Stimulated activated naive CD8-positive, alpha-beta T cell treated with anti-CD3 and anti-CD28 coated beads, Interleukin-15, Interleukin-2, amounts not matched to agents 100 U/mL and 50 U/mL, for 24 hours (primary cell): ENCODE results near the gene PDLIM5.
A peak's percentile ranks its signal among the peaks of the same experiment; 100 is the strongest.
"Not testable (repeated sequence)": the region's sequence is repeated elsewhere in the genome, so short reads cannot be mapped to it uniquely, and the experiment has no call there.

Experiments
- ATAC-seq: fragments of 150-1000 bp; cut with Tn5 transposase; one replicate; pipeline ENCODE4 v1.10.0; 2021
- DNase-seq: peaks from one replicate; pipeline ENCODE4 v3.0.0; 2021

Gene PDLIM5

GRCh38 chr4:94495408-94495807 lies 43.7 kb downstream of the PDLIM5 start:
- ATAC-seq (no peak), DNase-seq (no peak)

DNA sequence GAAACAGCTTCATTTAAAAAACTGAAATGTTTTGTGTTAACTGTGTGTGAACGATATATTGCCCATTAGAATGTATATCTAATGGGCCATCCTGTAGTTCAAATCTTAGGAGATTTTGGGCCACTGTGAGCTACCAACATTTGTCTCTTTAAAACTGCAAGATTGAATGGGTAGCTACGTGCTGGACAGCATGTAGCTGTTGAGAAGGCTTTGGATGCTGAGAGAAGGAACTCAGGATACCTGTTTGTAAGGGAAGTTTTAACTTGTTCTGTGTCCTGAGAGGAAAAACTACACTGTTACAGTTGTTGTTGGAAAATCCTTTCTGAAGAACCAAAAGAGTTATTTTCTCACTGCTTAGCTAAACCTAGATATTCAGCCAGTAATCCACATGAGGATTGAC lies 45.9 kb downstream of the PDLIM5 start:
- ATAC-seq: no peak
- no peak for DNase-seq

DNA sequence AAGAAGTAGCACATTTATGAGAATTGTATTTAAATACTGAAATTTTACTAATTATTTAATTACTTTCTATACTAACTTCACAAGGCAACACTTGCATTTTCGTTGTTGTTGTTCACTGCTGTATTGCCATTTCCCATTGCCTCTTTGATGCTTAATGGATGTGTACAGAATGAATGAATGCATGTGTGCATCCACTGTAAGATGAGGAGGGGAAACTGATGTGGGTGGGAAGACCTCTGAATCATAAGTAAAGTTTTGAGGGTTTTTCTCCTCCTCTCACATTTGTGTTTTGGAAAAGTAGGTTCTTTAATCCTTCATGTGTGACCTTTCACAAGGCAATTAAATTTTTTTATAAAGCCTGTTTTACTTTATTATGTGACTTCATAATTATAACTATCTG lies 46.8 kb downstream of the PDLIM5 start:
- ATAC-seq (peak; percentile 66), DNase-seq (no peak)

GRCh38 chr4:94500685-94501084 lies 48.9 kb downstream of the PDLIM5 start:
- DNase-seq (no peak), ATAC-seq (no peak)

- ATAC-seq: no peak
- no peak for DNase-seq
Measured at GRCh38 chr4:94504545-94504944, 52.8 kb downstream of the PDLIM5 start.

GRCh38 chr4:94506822-94507221 lies 55.1 kb downstream of the PDLIM5 start:
- no peak for ATAC-seq
- no peak for DNase-seq

- DNase-seq (no peak), ATAC-seq (no peak)
Measured at GRCh38 chr4:94507281-94507680, 55.5 kb downstream of the PDLIM5 start.

GRCh38 chr4:94507708-94508107 lies 56.0 kb downstream of the PDLIM5 start:
- peak; percentile 97 for ATAC-seq
- peak; percentile 4 for DNase-seq

DNA sequence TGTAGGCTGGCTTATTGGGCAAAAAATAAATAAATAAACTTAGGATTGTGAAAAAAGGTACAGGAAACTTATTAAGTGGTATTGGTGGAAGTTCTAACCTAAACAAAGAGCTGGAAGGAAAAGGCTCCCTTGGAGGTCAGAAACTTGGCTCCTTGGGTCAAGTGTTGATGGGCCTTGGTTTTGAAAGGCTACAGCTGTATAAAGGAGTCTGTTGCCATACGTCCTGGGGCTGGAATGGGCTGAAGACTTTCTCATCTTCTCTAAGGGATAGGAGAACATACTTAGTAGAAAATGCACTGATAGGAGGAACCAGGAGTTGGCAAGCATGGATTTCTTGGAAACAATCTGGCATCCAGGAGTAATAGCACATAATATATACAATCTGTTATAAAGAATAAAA lies 56.6 kb downstream of the PDLIM5 start:
- no peak for DNase-seq
- no peak for ATAC-seq

- DNase-seq (no peak), ATAC-seq (no peak)
Measured at GRCh38 chr4:94508806-94509205, 57.1 kb downstream of the PDLIM5 start.

GRCh38 chr4:94511591-94511990 lies 59.8 kb downstream of the PDLIM5 start:
- no peak for DNase-seq
- no peak for ATAC-seq

DNA sequence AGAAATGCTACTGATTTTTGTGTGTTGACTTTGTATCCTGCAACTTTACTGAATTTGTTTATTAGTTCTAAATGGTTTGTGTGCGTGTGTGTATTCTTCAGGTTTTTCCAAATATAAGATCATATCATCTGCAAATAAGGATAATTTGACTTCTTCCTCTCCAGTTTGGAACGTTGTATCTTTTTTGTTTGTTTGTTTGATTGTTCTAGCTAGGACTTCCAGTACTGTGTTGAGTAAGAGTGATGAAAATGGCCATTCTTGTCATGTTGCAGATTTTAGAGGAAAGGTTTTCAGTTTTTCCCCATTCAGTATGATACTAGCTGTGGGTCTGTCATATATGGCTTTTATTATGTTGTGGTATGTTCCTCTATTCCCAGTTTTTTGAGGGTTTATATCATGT lies 61.8 kb downstream of the PDLIM5 start:
- ATAC-seq, DNase-seq: not testable (repeated sequence)

GRCh38 chr4:94515365-94515764 lies 63.6 kb downstream of the PDLIM5 start:
- DNase-seq: no peak
- ATAC-seq: no peak

GRCh38 chr4:94516067-94516466 lies 64.3 kb downstream of the PDLIM5 start:
- ATAC-seq: no peak
- DNase-seq: no peak

DNA sequence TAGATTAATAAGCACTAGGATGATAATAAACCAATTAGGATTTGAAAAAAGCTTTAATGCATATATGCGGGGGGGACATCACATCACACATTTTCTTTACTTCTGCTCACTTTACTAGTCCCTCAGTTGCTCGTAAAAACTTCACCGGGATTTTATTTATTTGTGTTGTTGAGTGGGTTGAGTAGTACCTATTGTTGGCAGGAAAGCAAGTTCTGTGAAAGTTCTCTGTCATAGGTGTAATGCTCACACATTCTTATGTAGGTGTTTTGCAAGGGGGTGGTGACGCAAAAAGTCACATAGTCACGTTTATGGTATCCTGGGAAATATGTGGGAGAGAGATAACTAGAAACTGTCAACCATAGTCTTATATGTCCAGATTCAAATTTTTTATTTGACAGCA lies 65.3 kb downstream of the PDLIM5 start:
- no peak for DNase-seq
- ATAC-seq: no peak

GRCh38 chr4:94517492-94517891 lies 65.8 kb downstream of the PDLIM5 start:
- ATAC-seq (no peak), DNase-seq (no peak)

DNA sequence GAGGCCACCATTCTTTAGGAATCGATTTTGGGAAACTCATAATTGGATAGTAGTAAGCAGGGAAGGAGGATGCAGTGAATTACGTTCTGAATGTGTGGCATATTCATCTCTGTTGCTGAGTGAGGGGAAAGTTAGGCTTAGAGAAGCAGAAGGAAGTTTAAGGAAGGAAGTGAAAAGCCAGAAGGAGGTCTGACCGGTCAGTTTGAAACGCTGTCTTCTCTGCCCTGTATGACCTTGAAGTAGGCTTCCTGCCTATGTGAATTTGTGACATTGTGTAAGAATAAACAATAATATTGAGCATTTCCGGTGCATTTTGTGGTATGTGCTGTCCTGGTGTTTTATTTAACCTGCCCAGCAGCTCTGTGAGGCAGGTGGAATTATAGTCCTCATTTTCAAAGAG lies 67.3 kb downstream of the PDLIM5 start:
- DNase-seq: no peak
- ATAC-seq: no peak

- ATAC-seq (no peak), DNase-seq (no peak)
Measured at GRCh38 chr4:94519925-94520789, 68.4 kb downstream of the PDLIM5 start.

GRCh38 chr4:94523033-94523580 lies 71.4 kb downstream of the PDLIM5 start:
- DNase-seq: no peak
- no peak for ATAC-seq

DNA sequence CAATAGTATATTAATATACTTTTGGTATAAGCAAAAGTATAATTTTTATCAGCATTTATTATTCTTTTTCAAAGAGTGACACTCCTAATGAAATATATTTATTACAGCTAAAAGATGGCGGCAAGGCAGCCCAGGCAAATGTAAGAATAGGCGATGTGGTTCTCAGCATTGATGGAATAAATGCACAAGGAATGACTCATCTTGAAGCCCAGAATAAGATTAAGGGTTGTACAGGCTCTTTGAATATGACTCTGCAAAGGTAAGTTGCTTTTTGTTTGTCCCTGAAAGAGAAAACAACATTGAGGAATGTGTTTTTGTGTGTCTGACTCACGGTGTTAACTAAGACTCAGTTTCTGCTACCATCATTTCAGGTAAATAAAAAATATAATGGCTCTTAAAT lies 71.9 kb downstream of the PDLIM5 start:
- DNase-seq: no peak

DNA sequence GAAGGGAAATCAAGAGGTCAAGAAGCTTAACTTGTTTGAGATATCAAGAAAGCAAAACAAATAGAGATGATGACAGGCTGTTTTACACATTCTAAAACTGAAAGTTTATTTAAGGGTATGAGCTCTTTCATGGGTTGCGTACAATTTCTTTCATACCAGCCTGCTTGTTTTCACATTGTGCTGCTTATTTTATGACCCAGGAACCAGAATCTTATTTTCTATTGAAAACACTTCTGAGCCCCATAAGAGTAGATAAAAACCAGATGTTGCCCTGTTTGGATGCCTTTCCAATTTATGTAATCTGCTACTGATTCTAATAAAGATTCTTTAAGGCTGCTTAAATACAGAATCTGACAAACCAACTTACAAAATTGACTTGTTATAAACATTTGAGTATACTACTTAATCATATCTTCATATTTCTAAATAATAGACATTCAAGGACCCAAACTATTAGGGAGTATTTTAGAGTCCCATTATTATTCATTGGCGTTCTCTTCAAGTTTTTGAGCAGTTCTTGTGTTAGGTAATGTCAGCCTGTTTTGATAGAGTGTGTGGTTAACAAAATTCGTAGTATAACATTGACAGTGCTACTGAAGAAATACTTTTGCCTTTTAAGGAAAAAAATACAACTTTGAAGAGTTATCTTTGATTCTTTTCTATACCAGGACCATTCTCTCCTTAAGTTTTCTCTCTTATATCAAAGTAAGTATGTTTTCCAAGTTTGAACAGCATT lies 74.4 kb downstream of the PDLIM5 start:
- DNase-seq: no peak

More for the DNA sequence above, 71.9 kb downstream of the PDLIM5 start:
- no peak for ATAC-seq

GRCh38 chr4:94527556-94528233 lies 76.0 kb downstream of the PDLIM5 start:
- DNase-seq (no peak), ATAC-seq (no peak)

More for the DNA sequence above, 74.4 kb downstream of the PDLIM5 start:
- no peak for ATAC-seq
